NOMO-1 treated with dmso at 0.1 percent for 144 hours (cell line): ENCODE measurements around the gene GJB6.

Experiments used
- DNase-seq: peaks from one replicate; lab custom pipeline; 2025; ENCODE audit not compliant: unreplicated experiment; lab: John Stamatoyannopoulos, UW

The GJB6 gene

DNA sequence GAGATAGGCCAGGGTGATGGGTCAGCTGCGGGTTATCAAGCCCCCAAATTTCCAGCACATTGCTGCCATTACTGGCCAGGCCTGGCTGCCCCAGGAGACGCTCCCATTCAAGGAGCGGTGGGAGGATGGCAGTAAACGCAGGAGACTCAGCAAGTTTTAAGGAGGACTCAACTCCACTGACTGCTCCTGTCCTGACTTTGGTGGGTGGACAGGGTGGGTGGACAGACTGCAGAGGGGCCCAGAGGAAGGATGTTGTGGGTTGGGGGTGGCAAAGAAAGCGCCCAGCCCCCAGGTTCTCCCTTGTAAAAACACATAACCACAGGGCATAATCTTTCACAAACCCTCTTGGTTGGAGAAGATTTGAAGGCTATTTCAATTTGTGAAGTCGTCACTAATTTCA, 4.4 kb downstream of the GJB6 start:
- no peak for DNase-seq

DNA sequence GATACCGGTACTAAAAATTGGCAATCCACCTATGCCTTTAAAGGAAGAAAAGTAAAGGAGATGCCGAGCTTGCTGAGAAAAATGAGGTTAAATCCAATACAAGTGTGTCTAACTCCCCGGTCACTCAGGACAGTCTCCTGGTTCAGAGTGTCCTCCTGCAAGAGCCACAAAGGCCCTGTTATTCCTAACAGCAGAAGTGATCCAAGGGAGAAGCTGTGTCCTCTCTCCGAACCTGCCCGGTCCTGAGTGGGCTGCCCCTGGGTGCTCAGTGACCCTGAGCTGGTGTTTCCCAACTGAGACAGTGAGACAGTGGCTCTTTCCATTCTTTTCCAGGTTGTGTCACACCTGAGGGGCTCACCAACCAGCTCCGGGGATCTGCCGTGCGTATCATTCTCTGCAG, 4.8 kb downstream of the GJB6 start:
- no peak for DNase-seq

- DNase-seq = no peak
Measured at GRCh38 chr13:20222553-20222952, 9.6 kb downstream of the GJB6 start.

DNA sequence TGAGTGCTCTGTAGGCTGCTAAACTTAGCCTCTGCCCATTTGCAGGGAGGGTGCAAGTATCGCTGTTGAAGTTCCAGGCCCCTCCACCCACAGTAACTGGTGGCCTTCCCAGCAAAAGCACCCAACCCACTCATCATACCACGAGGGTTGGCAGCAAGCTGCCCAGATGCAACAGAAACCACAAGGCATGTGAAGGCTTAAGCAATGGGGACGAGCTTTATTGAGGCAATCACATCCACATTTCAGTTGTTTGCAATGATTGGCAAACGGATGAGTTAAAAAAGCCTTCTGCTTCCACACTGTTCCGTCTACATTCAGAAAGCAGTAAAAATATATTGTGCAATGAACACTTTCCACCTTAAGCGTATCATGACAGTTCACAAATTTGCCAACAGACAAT, 10.3 kb downstream of the GJB6 start:
- peak; percentile 96 for DNase-seq

DNA sequence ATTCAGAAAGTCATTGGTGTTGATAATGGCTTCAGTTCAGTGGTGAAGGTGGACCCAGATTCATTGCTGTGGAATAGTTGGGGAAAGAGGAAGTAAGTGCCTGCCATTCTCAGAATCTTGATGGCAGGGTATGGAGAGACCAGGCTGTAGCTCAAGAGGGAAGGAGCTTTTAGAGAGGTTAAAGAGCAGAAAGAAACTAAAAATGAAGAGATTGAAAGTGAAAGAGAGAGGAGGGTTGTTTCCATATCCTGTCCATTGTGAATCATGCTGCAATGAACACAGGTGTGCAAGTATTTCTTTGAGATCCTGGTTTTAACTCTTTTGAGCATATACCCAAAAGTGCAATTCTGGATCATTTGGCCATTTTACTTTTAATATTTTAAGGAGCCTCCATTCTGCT, 12.5 kb downstream of the GJB6 start:
- peak; percentile 54 for DNase-seq

GRCh38 chr13:20217168-20217567, 15.0 kb downstream of the GJB6 start:
- no peak for DNase-seq

DNA sequence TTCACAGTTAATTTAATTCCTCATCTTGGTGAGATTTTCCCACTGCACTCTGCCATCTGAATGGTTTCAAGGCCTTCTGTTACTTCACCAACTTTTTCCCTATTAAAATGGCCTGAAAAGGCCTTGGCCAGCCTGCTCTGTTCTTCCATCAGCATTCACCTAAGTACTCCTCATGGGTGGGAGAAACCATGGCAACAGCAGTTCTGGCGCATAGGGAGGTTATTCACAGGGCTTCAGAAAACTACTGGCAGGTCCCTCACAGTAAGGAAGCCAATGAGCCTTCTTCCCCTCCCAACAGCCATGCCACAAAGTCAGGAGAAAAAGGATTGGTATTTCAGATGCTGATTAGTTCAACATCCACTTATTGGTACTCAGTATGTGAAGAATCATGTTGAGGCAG, 22.2 kb downstream of the GJB6 start:
- no peak for DNase-seq

GRCh38 chr13:20206698-20207235, 25.4 kb downstream of the GJB6 start:
- no peak for DNase-seq

- DNase-seq = no peak
Measured at GRCh38 chr13:20206065-20206697, 25.9 kb downstream of the GJB6 start.

DNA sequence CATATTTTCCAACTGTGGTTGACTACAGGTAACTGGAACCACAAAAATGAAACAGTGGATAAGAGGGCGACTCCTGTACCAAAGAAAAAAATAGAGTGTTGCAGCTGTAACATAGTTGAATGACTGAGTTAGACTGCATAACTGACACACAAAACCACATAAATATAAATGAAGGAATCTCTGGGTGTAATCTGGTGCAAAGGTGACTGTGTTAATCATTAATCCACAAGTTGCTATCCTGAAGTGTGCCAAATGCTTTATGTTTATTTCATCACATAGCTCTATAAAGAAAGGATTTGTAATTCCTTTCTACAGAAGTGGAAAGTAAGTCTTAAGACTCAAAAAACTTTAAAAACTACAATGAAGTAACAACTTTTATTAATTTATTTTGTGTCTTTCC, 33.3 kb downstream of the GJB6 start:
- no peak for DNase-seq

- DNase-seq = peak; percentile 58
Measured at GRCh38 chr13:20197361-20197834, 34.7 kb downstream of the GJB6 start.

DNA sequence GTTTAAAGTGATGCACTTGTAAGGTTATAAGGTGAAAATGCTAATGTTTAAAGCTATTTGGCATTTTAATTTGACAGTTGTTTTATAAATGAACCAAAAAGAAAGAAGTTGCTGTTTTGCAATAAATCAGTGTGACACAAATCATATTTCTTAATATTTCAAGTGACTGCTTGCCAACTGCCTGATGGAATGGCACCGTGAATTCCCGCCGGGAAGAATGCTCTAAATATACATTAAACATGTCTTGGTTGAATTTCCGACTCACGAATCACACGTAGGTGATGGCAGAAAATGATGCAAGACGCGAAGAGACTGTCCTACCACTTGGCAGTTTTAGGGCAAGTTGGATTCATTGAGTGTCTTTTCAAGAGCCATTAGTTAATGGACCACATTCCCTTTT, 36.3 kb downstream of the GJB6 start:
- DNase-seq = no peak

- DNase-seq = no peak
Measured at GRCh38 chr13:20193907-20194631, 38.0 kb downstream of the GJB6 start.

DNA sequence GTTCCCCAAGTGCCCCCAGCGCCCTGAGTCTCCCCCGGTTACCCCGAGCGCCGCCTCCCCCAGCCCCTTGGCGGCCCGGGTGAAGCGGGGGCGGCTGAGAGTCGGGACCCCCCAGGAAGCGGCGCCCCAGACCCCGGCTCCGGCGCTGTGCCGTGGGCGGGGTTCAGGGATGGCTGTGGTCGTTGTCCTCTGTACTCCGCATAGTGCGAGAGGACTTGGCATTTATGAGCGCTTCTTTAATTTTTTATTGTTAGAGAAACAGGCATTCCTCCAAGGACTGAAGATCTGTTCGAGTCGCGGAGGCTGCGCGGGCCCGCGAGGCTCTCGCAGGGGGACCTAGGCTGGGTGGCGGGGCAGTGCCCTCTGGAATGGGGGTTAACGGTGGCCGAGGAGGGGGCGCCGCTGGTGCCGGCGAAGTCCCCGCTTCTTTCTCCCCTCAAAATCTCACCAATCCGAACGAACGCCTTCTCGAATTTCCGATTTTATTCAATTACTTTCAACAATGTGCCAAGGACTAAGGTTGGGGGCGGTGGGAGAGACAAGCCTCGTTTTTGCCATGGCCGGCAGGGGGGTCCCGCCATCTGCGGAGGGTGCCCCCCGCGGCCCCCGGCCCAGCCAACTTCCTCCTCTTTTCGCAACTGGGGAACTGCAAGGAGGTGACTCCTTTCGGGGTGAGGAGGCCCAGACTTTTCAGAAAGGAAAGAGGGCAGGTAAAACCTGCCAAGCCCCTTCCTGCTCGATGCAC, 38.8 kb downstream of the GJB6 start:
- peak; percentile 30 for DNase-seq

DNA sequence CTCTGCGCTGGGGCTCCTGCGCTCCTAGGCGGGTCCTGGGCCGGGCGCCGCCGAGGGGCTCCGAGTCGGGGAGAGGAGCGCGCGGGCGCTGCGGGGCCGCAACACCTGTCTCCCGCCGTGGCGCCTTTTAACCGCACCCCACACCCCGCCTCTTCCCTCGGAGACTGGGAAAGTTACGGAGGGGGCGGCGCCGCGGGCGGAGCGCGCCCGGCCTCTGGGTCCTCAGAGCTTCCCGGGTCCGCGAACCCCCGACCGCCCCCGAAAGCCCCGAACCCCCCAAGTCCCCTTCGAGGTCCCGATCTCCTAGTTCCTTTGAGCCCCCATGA, 39.3 kb downstream of the GJB6 start, which contains the start of gene GJB2:
GJB2 (minus strand) TSS at position 103 of the 326 bp plus-strand sequence. CDS start 3,357 bp downstream, outside the sequence.
- DNase-seq = no peak

DNA sequence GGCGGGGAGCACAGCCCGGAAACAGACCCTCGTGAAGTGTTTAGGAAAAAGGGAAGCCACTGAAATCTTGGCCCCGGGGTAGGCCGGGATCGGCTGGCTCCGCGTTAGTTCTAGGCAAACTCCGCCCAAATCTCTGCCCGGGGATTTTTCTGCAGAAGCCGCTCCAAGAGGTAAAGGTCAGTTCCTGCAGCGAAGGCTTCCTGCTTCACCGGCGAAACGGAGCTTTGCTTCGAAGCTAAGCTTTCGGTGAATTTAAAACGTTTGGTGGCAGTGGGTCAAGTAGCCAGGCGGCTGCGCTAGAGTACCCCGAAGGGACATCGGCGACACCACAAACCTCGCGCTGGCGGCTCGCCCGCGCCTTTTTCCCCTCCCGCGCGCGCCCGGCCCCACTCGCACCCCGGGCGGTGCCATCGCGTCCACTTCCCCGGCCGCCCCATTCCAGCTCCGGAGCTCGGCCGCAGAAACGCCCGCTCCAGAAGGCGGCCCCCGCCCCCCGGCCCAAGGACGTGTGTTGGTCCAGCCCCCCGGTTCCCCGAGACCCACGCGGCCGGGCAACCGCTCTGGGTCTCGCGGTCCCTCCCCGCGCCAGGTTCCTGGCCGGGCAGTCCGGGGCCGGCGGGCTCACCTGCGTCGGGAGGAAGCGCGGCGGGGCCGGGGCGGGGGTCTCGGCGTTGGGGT, 39.8 kb downstream of the GJB6 start:
- DNase-seq = peak; percentile 40

- DNase-seq = no peak
Measured at GRCh38 chr13:20191311-20192157, 40.6 kb downstream of the GJB6 start.

DNA sequence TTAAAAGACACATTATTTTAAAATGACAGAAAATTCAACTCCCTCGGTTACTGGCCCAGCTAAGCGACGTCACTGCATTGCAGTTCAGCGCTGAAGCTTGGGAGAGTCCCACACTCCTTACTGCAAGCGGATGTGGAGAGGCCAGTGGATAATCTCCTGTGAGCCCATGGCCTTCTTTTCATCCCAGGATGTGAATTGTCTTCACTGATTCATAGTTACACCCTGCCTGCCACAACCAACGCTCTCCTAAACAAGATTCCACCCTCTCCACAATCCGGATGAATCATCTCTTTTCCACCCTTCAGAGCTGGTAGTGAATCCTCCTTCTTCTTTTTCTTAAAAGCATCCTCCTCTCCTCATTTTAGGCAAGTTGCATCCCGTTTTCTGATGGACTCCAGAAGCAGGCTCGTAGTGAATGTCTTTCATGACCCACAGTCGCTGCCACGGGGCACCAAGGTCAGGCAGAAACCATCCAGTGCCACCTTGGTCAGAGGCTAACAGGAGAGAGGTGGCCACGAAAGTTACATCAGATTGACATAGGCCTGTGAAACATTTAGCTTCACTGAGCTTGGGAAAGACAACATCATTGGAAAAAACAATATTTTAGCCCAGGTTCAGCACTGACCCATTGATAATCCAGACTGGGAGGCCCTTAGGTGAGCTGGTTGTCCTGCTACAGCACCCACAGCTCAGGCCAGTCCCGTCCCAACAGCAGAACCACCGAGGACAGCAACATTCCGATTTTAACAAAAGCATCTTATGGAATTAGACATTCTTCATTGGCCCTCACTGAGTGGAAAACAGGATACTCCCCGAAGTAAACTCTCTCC, 41.4 kb downstream of the GJB6 start:
- DNase-seq = no peak

DNA sequence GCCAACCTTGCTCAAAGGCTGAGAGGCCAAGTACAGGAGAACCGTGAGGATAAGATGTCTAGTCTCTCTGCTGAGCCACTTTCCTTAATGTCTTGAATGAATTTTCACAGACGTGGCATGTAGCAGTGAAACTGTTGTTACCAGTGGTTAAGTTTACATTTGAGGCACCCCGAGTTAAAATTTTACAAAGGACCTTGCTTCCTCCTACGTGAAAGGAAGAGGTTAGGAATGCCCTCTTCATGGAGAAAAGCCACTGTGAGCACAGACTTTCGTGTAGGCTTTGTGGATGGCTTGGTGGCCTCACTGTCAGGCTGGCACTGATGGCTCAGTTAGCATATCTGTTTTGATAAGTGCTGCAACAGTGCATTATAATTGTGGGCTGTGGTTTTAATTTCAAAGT, 42.0 kb downstream of the GJB6 start:
- DNase-seq = no peak
